DMS53 (cell line): ENCODE data around the gene DEFB121.

ENCODE experiments used
- DNase-seq: peaks from one replicate; lab custom pipeline; 2025; lab: John Stamatoyannopoulos, UW

The DEFB121 gene

GRCh38 chr20:31363295-31363694, 42.7 kb downstream of the DEFB121 start:
- no peak for DNase-seq

GRCh38 chr20:31355981-31356380, 50.0 kb downstream of the DEFB121 start:
- no peak for DNase-seq
